Activated naive CD4-positive, alpha-beta T cell treated with Interleukin-2 at 50 U/mL for 16 hours (primary cell): ENCODE results near the gene CCDC24.

Experiments
- DNase-seq: peaks from one replicate; pipeline ENCODE4 v3.0.0-alpha.2; 2020

Gene CCDC24

DNA sequence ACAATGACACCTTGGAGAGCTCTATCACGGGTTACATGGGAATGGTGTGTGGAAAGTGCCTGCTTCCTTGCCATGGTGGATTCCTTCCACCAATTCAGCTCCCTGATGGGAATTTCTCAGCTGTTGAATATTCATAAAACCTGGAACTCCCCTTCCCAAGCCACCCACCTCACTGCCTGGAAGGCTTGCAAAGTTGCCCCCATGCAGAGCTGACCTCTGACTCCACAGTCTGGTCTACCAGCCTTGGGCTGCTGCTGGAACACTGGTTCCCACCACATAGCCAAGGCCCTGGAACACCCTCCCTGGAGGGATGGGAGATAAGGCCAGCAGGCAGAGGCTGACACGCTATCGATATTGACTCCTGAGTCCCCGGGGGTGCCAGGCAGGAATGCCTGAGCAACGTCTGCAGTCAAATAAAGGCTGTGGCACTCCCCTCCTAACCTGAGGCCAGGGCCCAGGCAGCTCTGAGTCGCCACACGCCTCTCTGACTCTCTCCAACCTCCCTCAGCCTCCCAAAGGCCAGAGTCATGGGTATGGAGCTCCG is 8.8 kb downstream of the CCDC24 start:
- DNase-seq = no peak

DNA sequence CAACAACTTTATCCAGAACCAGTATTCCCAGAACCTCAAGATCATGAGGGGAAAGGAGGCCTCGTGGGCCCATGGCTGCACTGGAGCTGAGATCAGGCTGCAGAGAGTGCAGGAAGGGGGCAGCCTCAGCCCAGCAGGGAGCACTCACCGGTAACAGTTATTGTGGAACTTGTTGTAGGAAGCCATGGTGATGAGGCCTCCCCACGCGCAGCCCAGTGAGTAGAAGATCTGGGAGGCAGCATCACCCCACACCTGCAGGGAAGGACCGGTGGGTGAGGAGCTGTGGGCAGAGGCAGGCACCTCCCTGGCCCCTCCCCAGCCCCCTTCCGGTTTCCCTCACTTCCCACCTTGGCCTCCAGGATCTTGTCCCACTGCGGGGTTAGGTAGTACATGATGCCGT is 10.8 kb downstream of the CCDC24 start:
- DNase-seq = no peak

- no peak for DNase-seq
These were observed 11.3 kb downstream of the CCDC24 start for GRCh38 chr1:44002606-44003157.

GRCh38 chr1:44008259-44008658 is 16.9 kb downstream of the CCDC24 start:
- DNase-seq = no peak

DNA sequence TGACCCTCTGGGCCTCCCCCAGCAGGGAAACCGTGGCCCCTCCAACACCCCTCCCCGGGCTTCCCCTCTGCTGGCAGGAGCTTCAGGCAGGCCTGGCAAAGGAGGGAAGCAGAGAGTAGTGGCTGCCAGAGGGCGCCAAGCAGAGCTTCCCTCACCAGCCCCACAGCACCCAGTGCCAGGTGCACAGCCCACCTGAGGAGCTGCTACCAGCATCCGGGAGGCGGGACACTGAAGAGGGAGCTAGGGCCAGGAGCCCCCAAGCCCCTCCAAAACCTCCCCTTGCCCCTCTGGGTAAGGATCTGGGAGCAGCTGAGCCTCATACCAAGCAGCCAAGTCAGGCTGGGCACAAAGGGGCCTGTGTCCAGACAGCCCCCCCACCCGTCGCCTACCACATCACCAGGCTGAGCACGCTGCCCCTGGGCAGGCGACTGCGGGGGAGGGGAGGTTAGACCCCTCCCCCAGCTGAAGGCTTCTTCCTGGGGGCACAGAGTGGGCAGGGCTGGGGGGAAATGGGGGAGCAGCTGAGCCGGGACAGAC is 19.6 kb downstream of the CCDC24 start:
- no peak for DNase-seq

- DNase-seq = no peak
These were observed 21.0 kb downstream of the CCDC24 start for GRCh38 chr1:44012404-44012803.

GRCh38 chr1:44012941-44013609 is 21.7 kb downstream of the CCDC24 start:
- DNase-seq = no peak

DNA sequence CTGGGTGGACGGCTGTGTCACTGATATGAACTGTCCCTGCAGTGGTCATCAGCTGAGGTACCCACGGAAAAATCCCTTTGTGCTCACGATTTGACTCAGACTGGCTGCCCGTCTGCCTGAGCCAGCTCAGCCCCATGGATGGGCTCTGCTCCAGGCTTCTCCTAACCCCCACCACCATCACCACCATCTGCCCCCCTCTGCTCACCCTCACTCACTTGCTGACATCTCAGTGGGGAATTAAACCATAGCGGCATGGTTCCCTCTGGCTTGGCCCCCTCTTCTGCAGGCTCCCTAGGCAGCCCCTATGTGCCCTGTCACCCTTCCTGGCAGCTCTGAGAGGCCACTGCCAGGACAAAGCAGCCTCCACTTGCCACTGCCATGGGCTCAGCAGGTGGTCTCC is 22.6 kb downstream of the CCDC24 start:
- DNase-seq = no peak

- DNase-seq = no peak
These were observed 23.1 kb downstream of the CCDC24 start for GRCh38 chr1:44014365-44015104.

DNA sequence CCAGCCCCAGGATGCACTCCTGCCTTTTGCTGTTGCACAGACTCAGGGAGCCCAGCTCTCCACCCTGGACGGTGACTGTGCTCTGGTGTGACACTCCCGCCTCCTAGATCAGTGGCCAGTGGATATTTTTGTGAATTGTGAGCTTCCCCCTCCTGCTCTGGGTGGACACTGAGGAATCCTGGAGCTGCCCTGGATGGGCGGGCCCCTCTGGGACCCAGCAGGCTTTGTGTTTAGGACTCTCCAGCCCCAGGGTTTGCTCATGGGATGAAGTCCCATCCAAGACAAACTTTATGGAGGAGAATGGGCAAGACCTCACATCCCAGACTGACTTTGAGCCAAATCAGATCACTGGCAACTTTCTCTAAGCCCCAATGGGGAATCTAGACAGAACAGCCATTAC is 23.8 kb downstream of the CCDC24 start:
- DNase-seq = no peak

- DNase-seq = no peak
These were observed 24.9 kb downstream of the CCDC24 start for GRCh38 chr1:44016041-44016889.

- no peak for DNase-seq
These were observed 25.5 kb downstream of the CCDC24 start for GRCh38 chr1:44016890-44017400.

- no peak for DNase-seq
These were observed 28.1 kb downstream of the CCDC24 start for GRCh38 chr1:44019466-44019948.

DNA sequence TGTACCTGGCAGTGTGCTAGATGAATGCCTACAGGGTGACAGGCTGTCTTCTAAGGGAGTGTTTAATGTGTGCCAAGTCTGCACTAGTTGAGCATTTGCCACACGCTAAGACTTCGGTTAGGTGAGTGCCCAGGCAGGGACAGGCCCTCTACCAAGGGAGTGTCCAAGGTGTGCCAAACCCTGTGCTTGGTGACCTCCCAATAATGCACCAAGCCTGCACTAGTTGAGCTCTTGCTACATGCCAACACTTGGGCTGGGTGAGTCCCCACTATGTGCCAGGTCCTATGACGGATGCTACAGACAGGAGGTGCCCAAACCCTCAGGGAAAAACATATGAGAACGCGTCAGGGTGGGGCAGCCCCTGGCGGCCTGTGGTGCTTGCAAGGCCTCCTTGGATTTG is 29.1 kb downstream of the CCDC24 start:
- no peak for DNase-seq

DNA sequence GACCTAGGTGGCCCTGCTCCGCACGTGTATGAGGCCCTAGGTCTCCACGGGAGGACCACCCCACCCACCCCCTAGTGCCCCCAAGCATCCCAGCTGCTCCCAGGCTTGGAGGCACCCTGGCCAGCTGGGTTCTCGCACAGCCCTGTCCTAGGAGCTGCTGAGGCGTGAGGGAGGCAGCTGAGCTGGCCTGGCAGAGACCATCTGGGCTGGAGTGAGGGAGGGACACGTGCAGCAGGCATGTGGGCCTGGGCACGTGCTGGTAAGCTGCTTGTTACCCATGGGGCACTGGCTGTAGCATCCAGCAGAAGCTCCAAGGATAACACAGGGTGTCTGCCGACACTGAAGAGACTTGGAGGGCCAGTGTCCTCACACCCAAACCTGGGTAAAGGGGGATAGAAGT is 29.8 kb downstream of the CCDC24 start:
- no peak for DNase-seq

- no peak for DNase-seq
These were observed 30.4 kb downstream of the CCDC24 start for GRCh38 chr1:44021581-44022321.

DNA sequence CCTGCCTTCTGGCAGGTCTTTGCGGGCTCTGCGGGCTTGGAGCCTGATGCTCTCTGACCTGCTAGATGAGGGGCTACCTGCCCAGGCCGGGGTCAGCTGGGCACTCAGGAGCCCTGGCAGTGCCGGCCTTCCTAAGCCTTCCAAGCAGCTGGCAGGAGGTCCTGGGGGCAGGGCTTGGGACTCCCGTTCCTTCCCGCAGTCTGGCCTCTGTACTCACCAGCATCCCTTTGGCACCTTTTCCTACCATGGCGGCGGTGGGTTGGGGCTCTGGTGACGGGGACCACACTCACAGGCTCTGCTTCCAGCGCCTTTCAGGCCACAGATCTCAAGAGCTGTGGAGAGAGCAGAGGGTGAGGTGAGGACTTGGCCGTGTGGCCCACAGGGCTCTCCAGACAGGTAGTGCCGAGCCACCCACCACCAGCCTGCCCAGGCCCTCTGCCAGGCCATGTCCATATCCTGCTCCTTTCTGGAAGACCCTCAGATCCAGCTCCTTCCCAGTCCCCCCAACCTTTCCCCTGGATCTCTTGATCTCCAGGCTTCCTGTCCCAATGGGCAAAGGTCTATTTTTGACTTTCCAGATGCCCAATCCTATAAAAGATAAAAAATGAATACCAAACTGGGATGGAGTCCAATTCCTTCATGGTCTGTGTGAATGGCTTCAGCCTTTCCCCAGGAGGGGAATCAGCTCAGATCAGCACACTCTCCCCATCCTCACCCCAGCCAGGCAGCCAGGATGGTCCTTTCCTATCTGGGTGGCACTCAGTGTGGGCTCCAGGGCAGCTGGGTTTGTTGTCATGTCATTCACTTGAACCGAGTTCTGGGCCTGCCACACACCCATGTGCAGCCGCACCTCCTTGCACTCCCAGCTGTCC is 32.9 kb downstream of the CCDC24 start:
- no peak for DNase-seq

- DNase-seq = no peak
These were observed 33.6 kb downstream of the CCDC24 start for GRCh38 chr1:44024903-44025525.

- no peak for DNase-seq
These were observed 34.4 kb downstream of the CCDC24 start for GRCh38 chr1:44025816-44026215.

DNA sequence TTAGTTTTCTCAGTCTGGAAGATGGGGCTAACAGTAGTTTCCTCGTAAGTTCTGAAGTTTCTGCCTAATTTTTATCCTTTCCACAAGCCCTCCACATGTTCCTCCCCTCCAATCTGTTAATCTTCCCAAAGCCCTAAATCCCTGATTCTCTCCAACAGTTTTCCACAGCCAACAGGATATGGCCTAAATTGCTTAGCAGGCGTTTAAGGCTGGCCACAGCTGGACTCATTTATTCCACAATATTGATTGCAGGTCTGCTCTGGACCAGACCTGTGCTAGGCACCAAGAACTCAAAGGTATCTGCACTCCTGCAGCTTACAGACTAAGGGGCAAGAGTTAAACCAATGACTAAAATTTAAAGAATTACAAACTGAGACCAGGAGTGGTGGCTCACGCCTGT is 35.9 kb downstream of the CCDC24 start:
- no peak for DNase-seq
